H1 (cell line): Measurements from ENCODE around the gene RAB3B. TPM values are rescaled to one million over a fixed set of nuclear protein-coding genes. Genes with fewer than 3 reads are reported as not detected.

Source experiments
- ATF3 ChIP-seq: IDR thresholded peaks from 2 replicates; pipeline ENCODE4 v1.6.1; 2011; ENCODE audit warnings: low read depth, mild to moderate bottlenecking, low read length; ENCODE audit not compliant: insufficient read depth
- CBX8 ChIP-seq: fragments of 300-800, 300-1000 bp; sonication (generic); IDR thresholded peaks from 2 replicates; pipeline ENCODE4 v1.7.1; 2016; ENCODE audit warnings: low read depth, low read length, borderline replicate concordance
- JUN ChIP-seq: IDR thresholded peaks from 2 replicates; pipeline ENCODE4 v1.6.1; 2011; ENCODE audit warnings: low read depth, mild to moderate bottlenecking, improper control_type of control experiment, low read length
- polyA plus RNA-seq, 7 experiments: library from polyadenylated mRNA; depleted of rRNA in 3 of 7; stranded (reverse) in 5 of 7; unstranded in 2 of 7; fragments of >200 nt in 5 of 7; fragments of 200-250 nt in 2 of 7; gene quantifications; 1 replicate in 5 of 7; 2 replicates in 1 of 7; 4 replicates in 1 of 7; pipeline versions ENCODE4 v1.2.1 to v1.2.3, GENCODE V29; 2011 to 2013; ENCODE audit warnings: missing spikeins in 2 of 7, mixed read lengths in 2 of 7
- total RNA-seq: library from RNA; stranded (reverse); fragmentation: NEBNext Ultra II Directional; extraction: Animal tissue kit (Norgen Biotek cat#: 25700); gene quantifications from 2 replicates; pipeline ENCODE4 v1.2.1, GENCODE V29; 2021
- TF ChIP-seq, protein P1 (sequence below): fragments of 300-600 bp; sonication (generic); IDR thresholded peaks from 2 replicates; pipeline ENCODE4 v1.7.1; 2012; ENCODE audit warnings: low read length, moderate library complexity, mild to moderate bottlenecking, inconsistent platforms; ENCODE audit not compliant: insufficient replicate concordance

RAB3B gene
- total and polyA plus RNA-seq, 2 of the 8 experiments (the other 6 are each of a cell fraction or from before 2014, with no cell fraction given): 12.5 to 36.8 TPM

- TF ChIP-seq, protein P1, sequence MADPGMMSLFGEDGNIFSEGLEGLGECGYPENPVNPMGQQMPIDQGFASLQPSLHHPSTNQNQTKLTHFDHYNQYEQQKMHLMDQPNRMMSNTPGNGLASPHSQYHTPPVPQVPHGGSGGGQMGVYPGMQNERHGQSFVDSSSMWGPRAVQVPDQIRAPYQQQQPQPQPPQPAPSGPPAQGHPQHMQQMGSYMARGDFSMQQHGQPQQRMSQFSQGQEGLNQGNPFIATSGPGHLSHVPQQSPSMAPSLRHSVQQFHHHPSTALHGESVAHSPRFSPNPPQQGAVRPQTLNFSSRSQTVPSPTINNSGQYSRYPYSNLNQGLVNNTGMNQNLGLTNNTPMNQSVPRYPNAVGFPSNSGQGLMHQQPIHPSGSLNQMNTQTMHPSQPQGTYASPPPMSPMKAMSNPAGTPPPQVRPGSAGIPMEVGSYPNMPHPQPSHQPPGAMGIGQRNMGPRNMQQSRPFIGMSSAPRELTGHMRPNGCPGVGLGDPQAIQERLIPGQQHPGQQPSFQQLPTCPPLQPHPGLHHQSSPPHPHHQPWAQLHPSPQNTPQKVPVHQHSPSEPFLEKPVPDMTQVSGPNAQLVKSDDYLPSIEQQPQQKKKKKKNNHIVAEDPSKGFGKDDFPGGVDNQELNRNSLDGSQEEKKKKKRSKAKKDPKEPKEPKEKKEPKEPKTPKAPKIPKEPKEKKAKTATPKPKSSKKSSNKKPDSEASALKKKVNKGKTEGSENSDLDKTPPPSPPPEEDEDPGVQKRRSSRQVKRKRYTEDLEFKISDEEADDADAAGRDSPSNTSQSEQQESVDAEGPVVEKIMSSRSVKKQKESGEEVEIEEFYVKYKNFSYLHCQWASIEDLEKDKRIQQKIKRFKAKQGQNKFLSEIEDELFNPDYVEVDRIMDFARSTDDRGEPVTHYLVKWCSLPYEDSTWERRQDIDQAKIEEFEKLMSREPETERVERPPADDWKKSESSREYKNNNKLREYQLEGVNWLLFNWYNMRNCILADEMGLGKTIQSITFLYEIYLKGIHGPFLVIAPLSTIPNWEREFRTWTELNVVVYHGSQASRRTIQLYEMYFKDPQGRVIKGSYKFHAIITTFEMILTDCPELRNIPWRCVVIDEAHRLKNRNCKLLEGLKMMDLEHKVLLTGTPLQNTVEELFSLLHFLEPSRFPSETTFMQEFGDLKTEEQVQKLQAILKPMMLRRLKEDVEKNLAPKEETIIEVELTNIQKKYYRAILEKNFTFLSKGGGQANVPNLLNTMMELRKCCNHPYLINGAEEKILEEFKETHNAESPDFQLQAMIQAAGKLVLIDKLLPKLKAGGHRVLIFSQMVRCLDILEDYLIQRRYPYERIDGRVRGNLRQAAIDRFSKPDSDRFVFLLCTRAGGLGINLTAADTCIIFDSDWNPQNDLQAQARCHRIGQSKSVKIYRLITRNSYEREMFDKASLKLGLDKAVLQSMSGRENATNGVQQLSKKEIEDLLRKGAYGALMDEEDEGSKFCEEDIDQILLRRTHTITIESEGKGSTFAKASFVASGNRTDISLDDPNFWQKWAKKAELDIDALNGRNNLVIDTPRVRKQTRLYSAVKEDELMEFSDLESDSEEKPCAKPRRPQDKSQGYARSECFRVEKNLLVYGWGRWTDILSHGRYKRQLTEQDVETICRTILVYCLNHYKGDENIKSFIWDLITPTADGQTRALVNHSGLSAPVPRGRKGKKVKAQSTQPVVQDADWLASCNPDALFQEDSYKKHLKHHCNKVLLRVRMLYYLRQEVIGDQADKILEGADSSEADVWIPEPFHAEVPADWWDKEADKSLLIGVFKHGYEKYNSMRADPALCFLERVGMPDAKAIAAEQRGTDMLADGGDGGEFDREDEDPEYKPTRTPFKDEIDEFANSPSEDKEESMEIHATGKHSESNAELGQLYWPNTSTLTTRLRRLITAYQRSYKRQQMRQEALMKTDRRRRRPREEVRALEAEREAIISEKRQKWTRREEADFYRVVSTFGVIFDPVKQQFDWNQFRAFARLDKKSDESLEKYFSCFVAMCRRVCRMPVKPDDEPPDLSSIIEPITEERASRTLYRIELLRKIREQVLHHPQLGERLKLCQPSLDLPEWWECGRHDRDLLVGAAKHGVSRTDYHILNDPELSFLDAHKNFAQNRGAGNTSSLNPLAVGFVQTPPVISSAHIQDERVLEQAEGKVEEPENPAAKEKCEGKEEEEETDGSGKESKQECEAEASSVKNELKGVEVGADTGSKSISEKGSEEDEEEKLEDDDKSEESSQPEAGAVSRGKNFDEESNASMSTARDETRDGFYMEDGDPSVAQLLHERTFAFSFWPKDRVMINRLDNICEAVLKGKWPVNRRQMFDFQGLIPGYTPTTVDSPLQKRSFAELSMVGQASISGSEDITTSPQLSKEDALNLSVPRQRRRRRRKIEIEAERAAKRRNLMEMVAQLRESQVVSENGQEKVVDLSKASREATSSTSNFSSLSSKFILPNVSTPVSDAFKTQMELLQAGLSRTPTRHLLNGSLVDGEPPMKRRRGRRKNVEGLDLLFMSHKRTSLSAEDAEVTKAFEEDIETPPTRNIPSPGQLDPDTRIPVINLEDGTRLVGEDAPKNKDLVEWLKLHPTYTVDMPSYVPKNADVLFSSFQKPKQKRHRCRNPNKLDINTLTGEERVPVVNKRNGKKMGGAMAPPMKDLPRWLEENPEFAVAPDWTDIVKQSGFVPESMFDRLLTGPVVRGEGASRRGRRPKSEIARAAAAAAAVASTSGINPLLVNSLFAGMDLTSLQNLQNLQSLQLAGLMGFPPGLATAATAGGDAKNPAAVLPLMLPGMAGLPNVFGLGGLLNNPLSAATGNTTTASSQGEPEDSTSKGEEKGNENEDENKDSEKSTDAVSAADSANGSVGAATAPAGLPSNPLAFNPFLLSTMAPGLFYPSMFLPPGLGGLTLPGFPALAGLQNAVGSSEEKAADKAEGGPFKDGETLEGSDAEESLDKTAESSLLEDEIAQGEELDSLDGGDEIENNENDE: no peak
- no peak for TF ChIP-seq ATF3
- TF ChIP-seq CBX8: no peak
- TF ChIP-seq JUN: no peak
These were observed 37.8 kb upstream of the RAB3B start (continued) for GRCh38 chr1:52028328-52028727.
